Mesothelial cell of epicardium (in vitro differentiated cells): ENCODE measurements around the gene RUSF1. TPM values are rescaled to one million over a fixed set of nuclear protein-coding genes. Genes with fewer than 3 reads are reported as not detected.
A peak's percentile ranks its signal among the peaks of the same experiment; 100 is the strongest.
"Not testable (repeated sequence)": the region's sequence is repeated elsewhere in the genome, so short reads cannot be mapped to it uniquely, and the experiment has no call there.

Experiments used
- DNase-seq, 2 experiments: peaks; one replicate each; pipeline ENCODE4 v3.0.0; 2021; ENCODE audit warnings: low spot score in 2 of 2; ENCODE audit not compliant: unreplicated experiment in 2 of 2
- H3K27ac Mint-ChIP-seq: 2 replicates; pipeline ENCODE4 v1.8.0; 2021; ENCODE audit warnings: mixed read lengths
- H3K27me3 Mint-ChIP-seq: 2 replicates; pipeline ENCODE4 v1.8.0; 2021; ENCODE audit warnings: low read depth, mixed read lengths
- H3K36me3 Mint-ChIP-seq: 2 replicates; pipeline ENCODE4 v1.8.0; 2021; ENCODE audit warnings: mixed read lengths
- H3K4me1 Mint-ChIP-seq: 2 replicates; pipeline ENCODE4 v1.8.0; 2021; ENCODE audit warnings: mixed read lengths
- H3K4me3 Mint-ChIP-seq: 2 replicates; pipeline ENCODE4 v1.8.0; 2021; ENCODE audit warnings: mild to moderate bottlenecking, moderate library complexity, mixed read lengths
- H3K9me3 Mint-ChIP-seq: 2 replicates; pipeline ENCODE4 v1.8.0; 2021; ENCODE audit warnings: mixed read lengths
- CTCF ChIP-seq: fragments of 200-600 bp; sonication (generic); IDR thresholded peaks from one replicate; pipeline ENCODE4 v1.5.0; 2021; ENCODE audit warnings: antibody characterized with exemption; ENCODE audit not compliant: unreplicated experiment
- total RNA-seq: library from RNA; stranded (reverse); gene quantifications from 3 replicates; pipeline ENCODE4 v1.2.1, GENCODE V29; 2021

The RUSF1 gene
- total RNA-seq, 1 donor from 2014 or later, result 88.9 TPM

- Mint-ChIP-seq H3K27me3 (peaks cover 3% of the 10 kb centered on the region), H3K4me3 (peak overlapping the region; percentile 79), H3K36me3 (no peaks in the 10 kb centered on the region), H3K9me3 (peaks cover 7% of the 10 kb centered on the region), H3K4me1 (peaks cover 23% of the 10 kb centered on the region), H3K27ac (peak overlapping the region; percentile 96)
- TF ChIP-seq CTCF, result no peak
- no peak for DNase-seq
Observed at GRCh38 chr16:31508706-31509195, 560 bp upstream of the RUSF1 start.

DNA sequence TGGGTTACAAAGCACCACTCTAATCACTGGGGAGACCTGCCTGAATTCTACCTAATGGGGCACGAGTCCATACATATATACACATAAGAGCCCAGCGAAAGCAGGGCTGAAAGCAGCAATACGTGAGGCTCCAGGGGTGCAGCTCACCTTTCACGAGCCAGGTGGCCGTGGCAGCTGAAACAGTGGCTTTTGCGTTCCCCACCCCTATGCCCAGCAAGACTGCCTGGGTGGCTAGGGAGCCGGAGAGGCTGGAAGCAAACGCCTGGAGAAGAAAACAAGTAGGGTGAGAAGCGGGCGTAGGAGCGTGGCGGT lies 618 bp downstream of the RUSF1 start:
- peak overlapping the region; percentile 79 for H3K4me3 Mint-ChIP-seq
- H3K27me3 Mint-ChIP-seq, result no peaks in the 10 kb centered on the region
- H3K4me1 Mint-ChIP-seq, result peaks cover 23% of the 10 kb centered on the region
- peak overlapping the region; percentile 96 for H3K27ac Mint-ChIP-seq
- no peaks in the 10 kb centered on the region for H3K36me3 Mint-ChIP-seq
- no peak for DNase-seq
- no peak for TF ChIP-seq CTCF
- H3K9me3 Mint-ChIP-seq, result peaks cover 3% of the 10 kb centered on the region

DNA sequence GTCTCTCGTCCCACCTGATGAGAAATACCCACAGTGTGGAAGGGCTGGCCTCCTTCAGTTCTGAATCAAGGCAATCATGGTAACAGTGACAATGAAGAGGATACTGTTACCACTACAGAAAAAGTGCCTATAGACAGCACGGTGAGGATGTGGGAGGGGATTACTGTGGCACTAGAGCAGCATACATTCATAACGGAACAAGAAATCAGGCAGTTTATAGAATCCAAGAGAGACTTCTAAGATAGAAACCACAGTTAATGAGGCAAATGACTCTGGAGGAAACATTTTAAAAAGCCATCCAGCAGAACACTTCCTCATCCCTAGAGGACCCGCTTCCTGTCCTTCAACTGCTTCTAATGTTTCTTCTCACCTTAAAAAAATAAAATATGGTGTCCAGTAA lies 2.7 kb downstream of the RUSF1 start:
- H3K27me3 Mint-ChIP-seq, result no peaks in the 10 kb centered on the region
- H3K9me3 Mint-ChIP-seq, result no peaks in the 10 kb centered on the region
- peaks cover 23% of the 10 kb centered on the region for H3K4me1 Mint-ChIP-seq
- peak overlapping the region; percentile 28 for H3K27ac Mint-ChIP-seq
- TF ChIP-seq CTCF, result no peak
- DNase-seq, result no peak
- H3K4me3 Mint-ChIP-seq, result no peak overlapping the region
- H3K36me3 Mint-ChIP-seq, result no peaks in the 10 kb centered on the region

- TF ChIP-seq CTCF, result no peak
- DNase-seq, result no peak
- H3K4me1 Mint-ChIP-seq, result peaks cover 17% of the 10 kb centered on the region
- no peaks in the 10 kb centered on the region for H3K27me3 Mint-ChIP-seq
- H3K36me3 Mint-ChIP-seq, result no peaks in the 10 kb centered on the region
- H3K27ac Mint-ChIP-seq, result no peak overlapping the region
- H3K4me3 Mint-ChIP-seq, result no peak overlapping the region
- H3K9me3 Mint-ChIP-seq, result no peaks in the 10 kb centered on the region
Observed at GRCh38 chr16:31504159-31504558, 4.0 kb downstream of the RUSF1 start.

GRCh38 chr16:31503555-31503954 lies 4.6 kb downstream of the RUSF1 start:
- peaks cover 11% of the 10 kb centered on the region for H3K4me1 Mint-ChIP-seq
- DNase-seq, H3K36me3 Mint-ChIP-seq, H3K9me3 Mint-ChIP-seq, H3K27ac Mint-ChIP-seq, H3K4me3 Mint-ChIP-seq, H3K27me3 Mint-ChIP-seq: not testable (repeated sequence)

DNA sequence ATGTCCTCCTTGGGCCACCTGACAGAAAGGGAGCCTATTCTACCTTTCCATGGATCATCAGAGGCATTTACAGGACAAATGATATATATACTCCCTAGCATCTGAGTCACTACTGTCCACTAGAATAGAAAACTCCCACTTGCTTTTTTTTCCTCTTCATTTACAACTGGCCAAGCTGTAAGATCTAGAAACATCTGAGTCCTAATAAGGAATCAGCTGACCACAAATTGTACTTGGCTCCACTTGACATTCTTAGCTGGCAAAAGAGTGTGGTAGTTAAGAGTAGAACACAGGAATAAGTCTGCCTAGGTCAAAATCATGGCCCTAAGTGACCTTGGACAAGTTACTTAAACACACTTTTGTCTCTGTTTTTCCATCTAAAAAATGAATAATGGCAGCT lies 5.2 kb downstream of the RUSF1 start:
- Mint-ChIP-seq H3K4me1 (peaks cover 9% of the 10 kb centered on the region), H3K4me3 (no peak overlapping the region), H3K27ac (no peak overlapping the region), H3K36me3 (peaks cover 4% of the 10 kb centered on the region), H3K27me3 (no peaks in the 10 kb centered on the region), H3K9me3 (no peaks in the 10 kb centered on the region)
- TF ChIP-seq CTCF, result no peak
- DNase-seq, result no peak
